PC-9 (cell line): ENCODE measurements around the gene IKZF1. TPM values are rescaled to one million over a fixed set of nuclear protein-coding genes. Genes with fewer than 3 reads are reported as not detected.

Source experiments
- BruUV-seq: library from RNA; stranded (reverse); fragments of 400-500 nt; replicated peaks from 2 replicates; lab custom pipeline; 2021; lab: Mats Ljungman, UMichigan
- CTCF ChIA-PET: fragments of 300-600 bp; sonication (Branson Sonifier 250); formaldehyde crosslinking; loops from one replicate; lab custom pipeline; 2022; ENCODE audit warnings: antibody characterized with exemption; lab: Charles Lee
- POLR2A ChIA-PET: fragments of 300-600 bp; sonication (Branson Sonifier 250); formaldehyde crosslinking; loops from one replicate; lab custom pipeline; 2022; ENCODE audit warnings: antibody characterized with exemption; ENCODE audit not compliant: unreplicated experiment; lab: Charles Lee
- DNase-seq, 2 experiments: peaks; one replicate each; pipeline versions ENCODE4 v3.0.0 to v3.0.0-alpha.2; 2015 to 2022; ENCODE audit warnings: mixed read lengths in 1 of 2
- H2AFZ ChIP-seq: fragments of 200-600 bp; sonication (generic); 2 replicates; pipeline ENCODE4 v1.8.1; 2017; ENCODE audit warnings: antibody characterized with exemption
- H3F3A ChIP-seq: fragments of 200-600 bp; sonication (generic); 2 replicates; pipeline ENCODE4 v1.8.1; 2017; ENCODE audit warnings: antibody characterized with exemption, mild to moderate bottlenecking, low read depth; ENCODE audit not compliant: insufficient read depth
- H3K27ac ChIP-seq: fragments of 200-600 bp; sonication (generic); 2 replicates; pipeline ENCODE4 v1.6.1; 2016; ENCODE audit warnings: mixed run types
- H3K27me3 ChIP-seq: fragments of 200-600 bp; sonication (generic); 2 replicates; pipeline ENCODE4 v1.6.1; 2016; ENCODE audit warnings: low read depth, mixed run types; ENCODE audit not compliant: insufficient read depth
- H3K36me3 ChIP-seq: fragments of 200-600 bp; sonication (generic); 2 replicates; pipeline ENCODE4 v1.6.1; 2016; ENCODE audit warnings: low read depth, mixed run types
- H3K4me1 ChIP-seq: fragments of 200-600 bp; sonication (generic); replicated peaks from 2 replicates; pipeline ENCODE4 v1.6.1; 2016; ENCODE audit warnings: mixed run types; ENCODE audit not compliant: insufficient read depth
- H3K4me2 ChIP-seq: fragments of 200-600 bp; sonication (generic); 2 replicates; pipeline ENCODE4 v1.6.1; 2017; ENCODE audit warnings: mixed run types
- H3K4me3 ChIP-seq: fragments of 200-600 bp; sonication (generic); 2 replicates; pipeline ENCODE4 v1.6.1; 2016; ENCODE audit warnings: mixed run types
- H3K79me2 ChIP-seq: fragments of 200-600 bp; sonication (generic); 2 replicates; pipeline ENCODE4 v1.6.1; 2017; ENCODE audit warnings: low read depth, mixed run types
- H3K9me2 ChIP-seq: fragments of 200-600 bp; sonication (generic); 2 replicates; pipeline ENCODE4 v1.8.1; 2017; ENCODE audit warnings: mild to moderate bottlenecking; ENCODE audit not compliant: insufficient read depth
- H3K9me3 ChIP-seq: fragments of 200-600 bp; sonication (generic); 2 replicates; pipeline ENCODE4 v1.8.1; 2016; ENCODE audit warnings: low read depth; ENCODE audit not compliant: insufficient read depth
- H4K20me1 ChIP-seq: fragments of 200-600 bp; sonication (generic); 2 replicates; pipeline ENCODE4 v1.8.1; 2017; ENCODE audit not compliant: insufficient read depth
- CTCF ChIP-seq: fragments of 200-600 bp; sonication (generic); conservative IDR thresholded peaks from 2 replicates; pipeline ENCODE4 v1.6.1; 2017; ENCODE audit warnings: mixed run types, antibody characterized with exemption, mild to moderate bottlenecking, moderate library complexity
- EZH2 ChIP-seq: fragments of 200-600 bp; sonication (generic); IDR thresholded peaks from 2 replicates; pipeline ENCODE4 v1.8.0; 2017; ENCODE audit warnings: antibody characterized with exemption, low read depth
- intact Hi-C: fragments of 100-400 bp; cut with micrococcal nuclease; formaldehyde crosslinking; loops from one replicate; pipeline ENCODE4 v1.10.0; 2022; ENCODE audit not compliant: unreplicated experiment
- total RNA-seq: library from RNA; stranded (reverse); gene quantifications from 2 replicates; pipeline ENCODE4 v1.2.3, GENCODE V29; 2021

IKZF1 gene
- total RNA-seq, 1 experiment from 2014 or later = not detected

GRCh38 chr7:50262916-50263690 lies 41.4 kb upstream of the IKZF1 start:
- no TSS peak for BruUV-seq
- Histone ChIP-seq H3K4me3 (no peak overlapping the region), H3K9me3 (no peaks in the 10 kb centered on the region), H3K79me2 (no peaks in the 10 kb centered on the region), H4K20me1 (no peaks in the 10 kb centered on the region), H3K4me1 (no peaks in the 10 kb centered on the region), H3K36me3 (no peaks in the 10 kb centered on the region), H3K9me2 (no peaks in the 10 kb centered on the region), H3F3A (no peaks in the 10 kb centered on the region), H3K27me3 (0 out of 2 replicates have a peak, but pooled peaks cover 17% of the 10 kb centered on the region), H2AFZ (no peak overlapping the region), H3K4me2 (no peak overlapping the region), H3K27ac (no peak overlapping the region)
- ChIA-PET POLR2A (no interaction called here), CTCF (no interaction called here)
- no peak for TF ChIP-seq EZH2
- no peak for TF ChIP-seq CTCF
- no peak for DNase-seq
- intact Hi-C loops = no loop called here

- Histone ChIP-seq H3K4me1 (no peaks in the 10 kb centered on the region), H3K4me2 (no peak overlapping the region), H3K36me3 (no peaks in the 10 kb centered on the region), H3K9me2 (no peaks in the 10 kb centered on the region), H2AFZ (no peak overlapping the region), H3K79me2 (no peaks in the 10 kb centered on the region), H3K27me3 (peaks cover 22% of the 10 kb centered on the region; the same call in 1 of the 2 replicates), H4K20me1 (0 out of 2 replicates have a peak, but pooled peaks cover 3% of the 10 kb centered on the region), H3F3A (no peaks in the 10 kb centered on the region), H3K4me3 (no peak overlapping the region), H3K27ac (no peak overlapping the region), H3K9me3 (no peaks in the 10 kb centered on the region)
- intact Hi-C loops = no loop called here
- TF ChIP-seq EZH2 (no peak), CTCF (no peak)
- DNase-seq = no peak
- BruUV-seq = no TSS peak
- ChIA-PET POLR2A (no interaction called here), CTCF (no interaction called here)
These were observed 39.6 kb upstream of the IKZF1 start for GRCh38 chr7:50264908-50265307.

GRCh38 chr7:50265968-50266634 lies 38.4 kb upstream of the IKZF1 start:
- no peaks in the 10 kb centered on the region for H3K9me3 ChIP-seq
- no TSS peak for BruUV-seq
- no peak for DNase-seq
- H2AFZ ChIP-seq = no peak overlapping the region
- ChIA-PET CTCF (no interaction called here), POLR2A (interaction anchor here (0.6 kb wide), 1 partner anchor 151 kb away, joined by 4 read pairs; no protein-coding TSS in a partner anchor)
- H3K79me2 ChIP-seq = no peaks in the 10 kb centered on the region
- 0 out of 2 replicates have a peak, but pooled peaks cover 3% of the 10 kb centered on the region for H4K20me1 ChIP-seq
- no peak overlapping the region for H3K27ac ChIP-seq
- intact Hi-C loops = no loop called here
- no peak overlapping the region for H3K4me2 ChIP-seq
- no peaks in the 10 kb centered on the region for H3F3A ChIP-seq
- H3K9me2 ChIP-seq = no peaks in the 10 kb centered on the region
- H3K4me1 ChIP-seq = no peaks in the 10 kb centered on the region
- H3K4me3 ChIP-seq = no peak overlapping the region
- H3K36me3 ChIP-seq = no peaks in the 10 kb centered on the region
- peaks cover 22% of the 10 kb centered on the region; the same call in 1 of the 2 replicates for H3K27me3 ChIP-seq
- no peak for TF ChIP-seq EZH2
- no peak for TF ChIP-seq CTCF
